WERI-Rb-1 (cell line): ENCODE data around the gene GPS1.

Source experiments
- DNase-seq: peaks from one replicate; pipeline ENCODE4 v3.0.0-alpha.2; 2020
- H3K27ac ChIP-seq: fragments of 250-450 bp; sonication (Bioruptor Pico); 2 replicates; pipeline ENCODE4 v1.5.1; 2020; ENCODE audit warnings: mild to moderate bottlenecking, moderate library complexity
- H3K27me3 ChIP-seq: fragments of 250-450 bp; sonication (Bioruptor Pico); 2 replicates; pipeline ENCODE4 v1.5.1; 2021; ENCODE audit warnings: mild to moderate bottlenecking, low read depth, moderate library complexity; ENCODE audit not compliant: insufficient read depth, severe bottlenecking
- H3K36me3 ChIP-seq: fragments of 250-450 bp; sonication (Bioruptor Pico); 2 replicates; pipeline ENCODE4 v1.5.1; 2020; ENCODE audit warnings: mild to moderate bottlenecking, moderate library complexity
- H3K4me3 ChIP-seq: 2 replicates; pipeline ENCODE4 v1.5.1; 2011; ENCODE audit warnings: low read depth, mild to moderate bottlenecking, control low read depth, low read length
- H3K9me3 ChIP-seq: fragments of 250-450 bp; sonication (Bioruptor Pico); 2 replicates; pipeline ENCODE4 v1.5.1; 2021; ENCODE audit warnings: mild to moderate bottlenecking, moderate library complexity; ENCODE audit not compliant: severe bottlenecking
- CTCF ChIP-seq: IDR thresholded peaks from 2 replicates; pipeline ENCODE4 v1.5.1; 2011; ENCODE audit warnings: low read depth, mild to moderate bottlenecking, control low read depth, inconsistent platforms, low read length

Gene GPS1

GRCh38 chr17:82048571-82048971 is 3.1 kb upstream of the GPS1 start:
- Histone ChIP-seq H3K27ac (no peak overlapping the region), H3K4me3 (no peak overlapping the region), H3K9me3 (no peaks in the 10 kb centered on the region), H3K36me3 (peaks cover 44% of the 10 kb centered on the region), H3K27me3 (no peaks in the 10 kb centered on the region)
- DNase-seq: no peak
- TF ChIP-seq CTCF: no peak

- Histone ChIP-seq H3K9me3 (no peaks in the 10 kb centered on the region), H3K36me3 (peaks cover 50% of the 10 kb centered on the region), H3K4me3 (no peak overlapping the region), H3K27ac (no peak overlapping the region), H3K27me3 (no peaks in the 10 kb centered on the region)
- TF ChIP-seq CTCF: no peak
- no peak for DNase-seq
Observed at GRCh38 chr17:82049106-82049505, 2.6 kb upstream of the GPS1 start.

GRCh38 chr17:82049521-82049971 is 2.2 kb upstream of the GPS1 start:
- Histone ChIP-seq H3K9me3 (no peaks in the 10 kb centered on the region), H3K27me3 (no peaks in the 10 kb centered on the region), H3K4me3 (no peak overlapping the region), H3K36me3 (peaks cover 54% of the 10 kb centered on the region), H3K27ac (no peak overlapping the region)
- no peak for TF ChIP-seq CTCF
- no peak for DNase-seq

GRCh38 chr17:82050152-82050760 is 1.4 kb upstream of the GPS1 start:
- no peaks in the 10 kb centered on the region for H3K9me3 ChIP-seq
- H3K36me3 ChIP-seq: peaks cover 61% of the 10 kb centered on the region
- no peak overlapping the region for H3K27ac ChIP-seq
- TF ChIP-seq CTCF: no peak
- peak overlapping the region; percentile 71 for H3K4me3 ChIP-seq
- no peaks in the 10 kb centered on the region for H3K27me3 ChIP-seq
- no peak for DNase-seq

- peak overlapping the region; percentile 71 for H3K4me3 ChIP-seq
- peaks cover 67% of the 10 kb centered on the region for H3K36me3 ChIP-seq
- H3K27me3 ChIP-seq: no peaks in the 10 kb centered on the region
- H3K27ac ChIP-seq: peak overlapping the region; percentile 69
- H3K9me3 ChIP-seq: no peaks in the 10 kb centered on the region
- no peak for DNase-seq
- TF ChIP-seq CTCF: no peak
Observed at GRCh38 chr17:82050761-82051641, 697 bp upstream of the GPS1 start.
